ENCODE data around the gene TRIM69. TPM values are rescaled to one million over a fixed set of nuclear protein-coding genes. Genes with fewer than 3 reads are reported as not detected.

TRIM69 gene
- total RNA-seq, 1 experiment from 2014 or later, result 6.7 TPM

DNA sequence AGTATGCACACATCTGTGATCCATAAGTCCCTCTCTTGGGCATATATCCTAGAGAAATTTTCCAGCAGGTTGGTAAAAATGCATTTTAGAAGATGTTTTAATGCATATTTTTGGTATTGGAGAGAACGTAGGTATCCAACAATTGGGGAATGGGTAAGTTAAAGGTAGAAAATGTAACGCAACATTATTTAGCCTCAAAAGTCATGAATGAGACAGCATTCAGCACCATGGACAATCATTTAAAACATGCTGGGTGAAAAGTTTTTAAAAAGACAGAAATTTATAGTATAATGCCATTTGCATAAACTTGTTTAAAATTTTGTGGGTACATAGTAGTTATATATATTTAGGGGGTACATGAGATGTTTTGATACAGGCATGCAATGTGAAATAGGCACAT, 43.4 kb downstream of the TRIM69 start:
- ChIA-PET POLR2A (no interaction called here), CTCF (no interaction called here)
- intact Hi-C loops (cut with micrococcal nuclease; ENCODE audit: unreplicated experiment), result no loop called here
- Mint-ChIP-seq H3K9me3 (ENCODE audit: unreplicated experiment) (no peaks in the 10 kb centered on the region), H3K36me3 (ENCODE audit: insufficient read depth, unreplicated experiment) (no peaks in the 10 kb centered on the region), H3K4me1 (ENCODE audit: low read depth, unreplicated experiment) (no peaks in the 10 kb centered on the region), H3K27ac (ENCODE audit: unreplicated experiment) (no peak overlapping the region), H3K4me3 (ENCODE audit: unreplicated experiment) (no peak overlapping the region), H3K27me3 (ENCODE audit: insufficient read depth, unreplicated experiment) (no peaks in the 10 kb centered on the region)
- Histone ChIP-seq H3K4me3 (ENCODE audit: low read depth, low read length) (no peak overlapping the region), H3K9me3 (no peaks in the 10 kb centered on the region), H3K4me1 (0 out of 2 replicates have a peak, but pooled peaks cover 5% of the 10 kb centered on the region), H3K36me3 (ENCODE audit: control insufficient read depth, insufficient read depth, low read length) (no peaks in the 10 kb centered on the region), H3K27me3 (replicated peaks; ENCODE audit: control insufficient read depth, insufficient read depth, low read length) (no peaks in the 10 kb centered on the region)
- TF ChIP-seq, protein P1, sequence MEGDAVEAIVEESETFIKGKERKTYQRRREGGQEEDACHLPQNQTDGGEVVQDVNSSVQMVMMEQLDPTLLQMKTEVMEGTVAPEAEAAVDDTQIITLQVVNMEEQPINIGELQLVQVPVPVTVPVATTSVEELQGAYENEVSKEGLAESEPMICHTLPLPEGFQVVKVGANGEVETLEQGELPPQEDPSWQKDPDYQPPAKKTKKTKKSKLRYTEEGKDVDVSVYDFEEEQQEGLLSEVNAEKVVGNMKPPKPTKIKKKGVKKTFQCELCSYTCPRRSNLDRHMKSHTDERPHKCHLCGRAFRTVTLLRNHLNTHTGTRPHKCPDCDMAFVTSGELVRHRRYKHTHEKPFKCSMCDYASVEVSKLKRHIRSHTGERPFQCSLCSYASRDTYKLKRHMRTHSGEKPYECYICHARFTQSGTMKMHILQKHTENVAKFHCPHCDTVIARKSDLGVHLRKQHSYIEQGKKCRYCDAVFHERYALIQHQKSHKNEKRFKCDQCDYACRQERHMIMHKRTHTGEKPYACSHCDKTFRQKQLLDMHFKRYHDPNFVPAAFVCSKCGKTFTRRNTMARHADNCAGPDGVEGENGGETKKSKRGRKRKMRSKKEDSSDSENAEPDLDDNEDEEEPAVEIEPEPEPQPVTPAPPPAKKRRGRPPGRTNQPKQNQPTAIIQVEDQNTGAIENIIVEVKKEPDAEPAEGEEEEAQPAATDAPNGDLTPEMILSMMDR (IDR thresholded peaks at IDR 0.05; ENCODE audit: insufficient read depth in 1 of 2, low read depth in 1 of 2, low read length in 1 of 2, severe bottlenecking in 1 of 2, unreplicated experiment in 1 of 2), result no peak
- no TSS peak for BruUV-seq (replicated peaks)
- no peak for DNase-seq

DNA sequence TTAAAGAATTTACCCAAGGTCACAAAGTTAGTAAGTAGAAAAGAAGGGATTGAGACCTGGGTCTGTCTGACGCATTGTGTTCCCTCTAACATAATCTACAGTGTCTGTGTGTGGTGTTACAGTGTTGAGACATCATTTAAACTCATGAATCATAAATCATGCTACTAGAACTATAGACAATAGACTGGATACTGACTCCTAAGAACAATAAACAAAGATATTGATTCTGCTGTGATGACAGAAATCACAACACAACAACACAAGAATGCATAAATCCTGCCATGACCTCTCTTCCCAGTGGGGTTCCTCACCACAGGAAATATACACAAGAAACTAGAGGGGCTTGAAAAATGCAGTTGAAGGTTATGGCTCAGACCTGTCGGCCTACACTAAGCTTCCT, 44.3 kb downstream of the TRIM69 start:
- Histone ChIP-seq H3K9me3 (no peaks in the 10 kb centered on the region), H3K36me3 (ENCODE audit: control insufficient read depth, insufficient read depth, low read length) (no peaks in the 10 kb centered on the region), H3K27me3 (replicated peaks; ENCODE audit: control insufficient read depth, insufficient read depth, low read length) (no peaks in the 10 kb centered on the region), H3K4me3 (ENCODE audit: low read depth, low read length) (no peak overlapping the region), H3K4me1 (0 out of 2 replicates have a peak, but pooled peaks cover 5% of the 10 kb centered on the region)
- Mint-ChIP-seq H3K27me3 (ENCODE audit: insufficient read depth, unreplicated experiment) (no peaks in the 10 kb centered on the region), H3K4me1 (ENCODE audit: low read depth, unreplicated experiment) (no peaks in the 10 kb centered on the region), H3K36me3 (ENCODE audit: insufficient read depth, unreplicated experiment) (no peaks in the 10 kb centered on the region), H3K27ac (ENCODE audit: unreplicated experiment) (no peak overlapping the region), H3K4me3 (ENCODE audit: unreplicated experiment) (no peak overlapping the region), H3K9me3 (ENCODE audit: unreplicated experiment) (no peaks in the 10 kb centered on the region)
- TF ChIP-seq, protein P1 (IDR thresholded peaks at IDR 0.05; ENCODE audit: insufficient read depth in 1 of 2, low read depth in 1 of 2, low read length in 1 of 2, severe bottlenecking in 1 of 2, unreplicated experiment in 1 of 2), result no peak
- POLR2A ChIA-PET, result no interaction called here
- BruUV-seq (replicated peaks), result no TSS peak
- intact Hi-C loops (cut with micrococcal nuclease; ENCODE audit: unreplicated experiment), result no loop called here
- no peak for DNase-seq
- CTCF ChIA-PET, result no interaction called here

DNA sequence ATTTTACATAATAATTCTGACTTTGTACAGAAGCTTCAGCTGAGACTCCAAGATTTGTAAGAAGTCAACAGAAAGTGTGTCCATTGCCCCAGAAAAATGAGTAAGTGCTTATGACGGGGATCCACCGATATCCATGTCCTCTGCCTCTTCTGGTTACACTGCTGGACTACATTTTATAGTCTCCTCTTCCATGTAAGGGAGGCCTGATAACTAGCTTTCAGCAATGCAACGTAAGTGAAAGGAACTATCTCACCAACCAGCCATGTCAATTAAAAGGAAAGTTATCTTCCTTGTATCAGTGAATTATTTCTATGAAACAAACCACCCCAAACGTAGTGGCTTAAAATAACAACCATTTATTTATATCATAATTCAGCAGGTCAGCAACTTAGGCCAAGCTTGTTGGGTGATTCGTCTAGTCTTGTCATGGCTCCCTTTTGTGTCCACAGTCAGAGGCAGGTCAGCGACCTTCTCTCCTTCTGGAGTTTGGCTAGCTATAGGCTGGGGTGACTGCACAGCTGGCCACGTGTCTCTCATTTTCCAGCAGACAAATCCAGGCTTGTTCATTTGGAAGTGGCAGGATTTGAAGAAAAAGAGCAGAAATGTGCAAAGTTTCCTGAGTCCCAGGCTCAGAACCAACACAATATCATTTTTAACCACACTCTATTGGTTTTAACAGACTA, 44.9 kb downstream of the TRIM69 start:
- ChIA-PET POLR2A (no interaction called here), CTCF (no interaction called here)
- H3K4me3 Mint-ChIP-seq (ENCODE audit: unreplicated experiment), result no peak overlapping the region
- no peaks in the 10 kb centered on the region for H3K36me3 Mint-ChIP-seq (ENCODE audit: insufficient read depth, unreplicated experiment)
- Histone ChIP-seq H3K9me3 (no peaks in the 10 kb centered on the region), H3K27me3 (replicated peaks; ENCODE audit: control insufficient read depth, insufficient read depth, low read length) (no peaks in the 10 kb centered on the region), H3K36me3 (ENCODE audit: control insufficient read depth, insufficient read depth, low read length) (no peaks in the 10 kb centered on the region), H3K4me1 (0 out of 2 replicates have a peak, but pooled peaks cover 5% of the 10 kb centered on the region), H3K4me3 (ENCODE audit: low read depth, low read length) (no peak overlapping the region)
- BruUV-seq (replicated peaks), result no TSS peak
- TF ChIP-seq, protein P1 (IDR thresholded peaks at IDR 0.05; ENCODE audit: insufficient read depth in 1 of 2, low read depth in 1 of 2, low read length in 1 of 2, severe bottlenecking in 1 of 2, unreplicated experiment in 1 of 2), result no peak
- H3K27me3 Mint-ChIP-seq (ENCODE audit: insufficient read depth, unreplicated experiment), result no peaks in the 10 kb centered on the region
- intact Hi-C loops (cut with micrococcal nuclease; ENCODE audit: unreplicated experiment), result no loop called here
- no peaks in the 10 kb centered on the region for H3K4me1 Mint-ChIP-seq (ENCODE audit: low read depth, unreplicated experiment)
- H3K27ac Mint-ChIP-seq (ENCODE audit: unreplicated experiment), result no peak overlapping the region
- DNase-seq, result no peak
- no peaks in the 10 kb centered on the region for H3K9me3 Mint-ChIP-seq (ENCODE audit: unreplicated experiment)
